MM.1S (cell line): ENCODE results near the gene ZNF329.
A peak's percentile ranks its signal among the peaks of the same experiment; 100 is the strongest.

Experiments used
- DNase-seq: peaks from one replicate; pipeline ENCODE4 v3.0.0-alpha.2; 2015
- H2AFZ ChIP-seq: fragments of 300-600 bp; sonication (generic); 2 replicates; pipeline ENCODE4 v1.6.0; 2016; ENCODE audit warnings: antibody characterized with exemption, low read length
- H3F3A ChIP-seq: fragments of 300-600 bp; sonication (generic); 2 replicates; pipeline ENCODE4 v1.6.1; 2016; ENCODE audit warnings: mild to moderate bottlenecking, antibody characterized with exemption, low read length, moderate library complexity, mixed read lengths; ENCODE audit not compliant: insufficient read depth
- H3K27ac ChIP-seq: fragments of 300-600 bp; sonication (generic); 2 replicates; pipeline ENCODE4 v1.5.1; 2016; ENCODE audit warnings: mild to moderate bottlenecking, low read length
- H3K27me3 ChIP-seq: fragments of 300-600 bp; sonication (generic); replicated peaks from 2 replicates; pipeline ENCODE4 v1.6.0; 2016; ENCODE audit warnings: low read length; ENCODE audit not compliant: insufficient read depth
- H3K36me3 ChIP-seq: fragments of 300-600 bp; sonication (generic); replicated peaks from 2 replicates; pipeline ENCODE4 v1.6.1; 2016; ENCODE audit warnings: mild to moderate bottlenecking, low read length, mixed read lengths; ENCODE audit not compliant: insufficient read depth
- H3K4me1 ChIP-seq: fragments of 300-600 bp; sonication (generic); 2 replicates; pipeline ENCODE4 v1.6.1; 2016; ENCODE audit warnings: low read length, mixed read lengths
- H3K4me2 ChIP-seq: fragments of 300-600 bp; sonication (generic); 2 replicates; pipeline ENCODE4 v1.6.0; 2016; ENCODE audit warnings: low read depth, low read length
- H3K4me3 ChIP-seq: fragments of 300-600 bp; sonication (generic); 2 replicates; pipeline ENCODE4 v1.5.1; 2016; ENCODE audit warnings: low read length, mixed read lengths
- H3K79me2 ChIP-seq: fragments of 300-600 bp; sonication (generic); 2 replicates; pipeline ENCODE4 v1.6.1; 2016; ENCODE audit warnings: mixed run types, low read length, mixed read lengths
- H3K9ac ChIP-seq: fragments of 300-600 bp; sonication (generic); 2 replicates; pipeline ENCODE4 v1.6.1; 2016; ENCODE audit warnings: low read length, mixed read lengths
- H3K9me2 ChIP-seq: fragments of 300-600 bp; sonication (generic); replicated peaks from 2 replicates; pipeline ENCODE4 v1.6.1; 2016; ENCODE audit warnings: mild to moderate bottlenecking, low read length, mixed read lengths; ENCODE audit not compliant: insufficient read depth
- H3K9me3 ChIP-seq: fragments of 300-600 bp; sonication (generic); replicated peaks from 2 replicates; pipeline ENCODE4 v1.6.1; 2016; ENCODE audit warnings: mild to moderate bottlenecking, low read length, mixed read lengths; ENCODE audit not compliant: insufficient read depth
- H4K20me1 ChIP-seq: fragments of 300-600 bp; sonication (generic); 2 replicates; pipeline ENCODE4 v1.6.1; 2016; ENCODE audit warnings: mild to moderate bottlenecking, low read length, moderate library complexity, mixed read lengths; ENCODE audit not compliant: insufficient read depth
- CTCF ChIP-seq: fragments of 300-600 bp; sonication (generic); IDR thresholded peaks from 2 replicates; pipeline ENCODE4 v1.5.1; 2016; ENCODE audit warnings: antibody characterized with exemption, low read length, mixed read lengths
- EZH2 ChIP-seq: fragments of 300-600 bp; sonication (generic); optimal IDR thresholded peaks from 2 replicates; pipeline ENCODE3; 2017; ENCODE audit warnings: low read depth, mild to moderate bottlenecking, antibody characterized with exemption, low read length, mixed read lengths
- EZH2phosphoT487 ChIP-seq: fragments of 300-600 bp; sonication (generic); IDR thresholded peaks from 2 replicates; pipeline ENCODE4 v1.6.1; 2018; ENCODE audit warnings: antibody characterized with exemption, low read length

ZNF329 gene

GRCh38 chr19:58150328-58150921 lies at the start of gene ZNF329:
TSS of gene ZNF329 (minus strand) at chr19:58150789. CDS start at chr19:58129503, 21,286 bp downstream.
- no peaks in the 10 kb centered on the region for H3K9me2 ChIP-seq
- peak within 1 kb of the TSS; percentile 88 for H3K4me3 ChIP-seq
- no peaks in the 10 kb centered on the region for H3K27me3 ChIP-seq
- TF ChIP-seq EZH2phosphoT487 (no peak), EZH2 (no peak), CTCF (no peak)
- H3K36me3 ChIP-seq = no peaks in the 10 kb centered on the region
- no peaks in the 10 kb centered on the region for H4K20me1 ChIP-seq
- H3F3A ChIP-seq = no peaks in the 10 kb centered on the region
- H3K4me1 ChIP-seq = no peaks in the 10 kb centered on the region
- peak within 1 kb of the TSS; percentile 93 for H2AFZ ChIP-seq
- peak; percentile 80 for DNase-seq
- no peak within 1 kb of the TSS for H3K27ac ChIP-seq
- peak within 1 kb of the TSS; percentile 46; the same call in 1 of the 2 replicates for H3K9ac ChIP-seq
- H3K79me2 ChIP-seq = 0 out of 2 replicates have a peak, but pooled peaks cover 4% of the 10 kb centered on the region
- H3K4me2 ChIP-seq = peak within 1 kb of the TSS; percentile 64
- H3K9me3 ChIP-seq = no peaks in the 10 kb centered on the region

- Histone ChIP-seq H3K4me3 (no peak overlapping the region), H3K79me2 (no peaks in the 10 kb centered on the region), H3K9ac (no peak overlapping the region), H2AFZ (no peak overlapping the region), H3K27me3 (no peaks in the 10 kb centered on the region), H3K4me2 (no peak overlapping the region), H4K20me1 (no peaks in the 10 kb centered on the region), H3K27ac (no peak overlapping the region), H3K9me3 (no peaks in the 10 kb centered on the region), H3K4me1 (no peaks in the 10 kb centered on the region), H3K36me3 (no peaks in the 10 kb centered on the region), H3F3A (no peaks in the 10 kb centered on the region), H3K9me2 (no peaks in the 10 kb centered on the region)
- TF ChIP-seq CTCF (no peak), EZH2 (no peak), EZH2phosphoT487 (no peak)
- DNase-seq = no peak
These were observed 46.5 kb upstream of the ZNF329 start for GRCh38 chr19:58196901-58197616.

- no peak for DNase-seq
- Histone ChIP-seq H3K36me3 (no peaks in the 10 kb centered on the region), H3K4me1 (0 out of 2 replicates have a peak, but pooled peaks cover 4% of the 10 kb centered on the region), H3K79me2 (no peaks in the 10 kb centered on the region), H2AFZ (peak overlapping the region; percentile 93), H3K9ac (peak overlapping the region; percentile 85; the same call in 1 of the 2 replicates), H3K9me3 (no peaks in the 10 kb centered on the region), H3K4me2 (peak overlapping the region; percentile 92; the same call in 1 of the 2 replicates), H3K27me3 (no peaks in the 10 kb centered on the region), H3F3A (peaks cover 3% of the 10 kb centered on the region; the same call in 1 of the 2 replicates), H4K20me1 (no peaks in the 10 kb centered on the region), H3K4me3 (peak overlapping the region; percentile 100), H3K27ac (no peak overlapping the region), H3K9me2 (no peaks in the 10 kb centered on the region)
- TF ChIP-seq EZH2 (no peak), CTCF (no peak), EZH2phosphoT487 (no peak)
These were observed 33.2 kb upstream of the ZNF329 start for GRCh38 chr19:58183817-58184215.
